NCI-H1048 (cell line): ENCODE measurements around the gene PAMR1.
"Not testable (repeated sequence)": the region's sequence is repeated elsewhere in the genome, so short reads cannot be mapped to it uniquely, and the experiment has no call there.

Experiments
- DNase-seq: peaks from one replicate; lab custom pipeline; 2025; lab: John Stamatoyannopoulos, UW

The PAMR1 gene, protein sequence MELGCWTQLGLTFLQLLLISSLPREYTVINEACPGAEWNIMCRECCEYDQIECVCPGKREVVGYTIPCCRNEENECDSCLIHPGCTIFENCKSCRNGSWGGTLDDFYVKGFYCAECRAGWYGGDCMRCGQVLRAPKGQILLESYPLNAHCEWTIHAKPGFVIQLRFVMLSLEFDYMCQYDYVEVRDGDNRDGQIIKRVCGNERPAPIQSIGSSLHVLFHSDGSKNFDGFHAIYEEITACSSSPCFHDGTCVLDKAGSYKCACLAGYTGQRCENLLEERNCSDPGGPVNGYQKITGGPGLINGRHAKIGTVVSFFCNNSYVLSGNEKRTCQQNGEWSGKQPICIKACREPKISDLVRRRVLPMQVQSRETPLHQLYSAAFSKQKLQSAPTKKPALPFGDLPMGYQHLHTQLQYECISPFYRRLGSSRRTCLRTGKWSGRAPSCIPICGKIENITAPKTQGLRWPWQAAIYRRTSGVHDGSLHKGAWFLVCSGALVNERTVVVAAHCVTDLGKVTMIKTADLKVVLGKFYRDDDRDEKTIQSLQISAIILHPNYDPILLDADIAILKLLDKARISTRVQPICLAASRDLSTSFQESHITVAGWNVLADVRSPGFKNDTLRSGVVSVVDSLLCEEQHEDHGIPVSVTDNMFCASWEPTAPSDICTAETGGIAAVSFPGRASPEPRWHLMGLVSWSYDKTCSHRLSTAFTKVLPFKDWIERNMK

DNA sequence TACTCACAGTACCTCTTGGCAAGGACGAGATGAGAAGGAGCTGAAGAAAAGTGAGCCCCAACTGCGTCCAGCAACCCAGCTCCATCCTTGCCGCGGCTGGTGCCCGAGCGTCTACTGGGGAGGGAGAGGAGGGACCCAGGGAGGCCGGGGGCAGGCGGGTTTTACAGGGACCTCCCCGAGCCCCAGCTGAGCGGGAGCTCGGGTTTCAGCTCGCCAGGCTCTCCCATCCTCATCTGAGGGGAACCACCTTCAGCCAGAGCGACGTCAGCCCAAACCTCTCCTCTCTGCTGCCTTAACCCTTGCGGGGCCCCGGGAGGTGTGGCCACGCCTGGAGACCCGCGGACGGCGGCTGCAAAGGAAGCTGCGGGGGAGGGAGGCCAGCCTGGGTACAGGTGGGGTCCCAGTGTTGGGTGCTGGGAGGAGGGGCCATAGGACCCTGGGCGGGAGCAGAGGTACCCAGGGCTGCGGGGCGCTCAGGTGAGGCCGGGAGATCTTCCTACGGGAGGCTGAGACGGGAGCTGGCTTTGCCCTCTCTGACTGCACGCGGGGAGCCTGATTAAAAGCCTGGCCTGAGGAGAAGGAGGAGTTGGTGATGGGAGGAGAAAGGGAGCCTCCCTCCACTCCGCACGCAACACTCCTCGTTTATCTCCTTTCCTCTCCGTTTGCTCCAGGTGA is at the start of gene PAMR1:
TSS of gene PAMR1 (minus strand) at position 116 of the 675 bp plus-strand sequence. CDS start at position 85, 31 bp downstream.
- DNase-seq, result no peak

DNA sequence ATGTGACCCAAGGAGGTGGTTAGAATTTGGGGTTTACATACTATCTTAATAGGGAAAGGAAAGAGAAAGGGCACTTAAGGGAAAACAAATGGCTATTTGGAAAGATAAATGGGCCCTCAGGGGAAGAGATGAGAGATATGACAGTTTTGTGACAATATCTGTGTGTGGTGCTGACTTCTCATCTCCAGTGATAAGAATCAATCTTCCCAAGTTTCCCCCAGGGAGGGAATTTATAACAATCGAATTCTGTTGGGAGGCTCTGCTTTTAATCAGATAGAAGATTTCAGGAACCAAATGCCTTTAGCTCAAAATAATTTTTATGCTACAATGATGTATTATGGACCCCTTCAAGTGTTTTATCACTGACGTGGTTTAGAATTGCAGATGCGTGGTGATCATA is 46.3 kb upstream of the PAMR1 start:
- no peak for DNase-seq

DNA sequence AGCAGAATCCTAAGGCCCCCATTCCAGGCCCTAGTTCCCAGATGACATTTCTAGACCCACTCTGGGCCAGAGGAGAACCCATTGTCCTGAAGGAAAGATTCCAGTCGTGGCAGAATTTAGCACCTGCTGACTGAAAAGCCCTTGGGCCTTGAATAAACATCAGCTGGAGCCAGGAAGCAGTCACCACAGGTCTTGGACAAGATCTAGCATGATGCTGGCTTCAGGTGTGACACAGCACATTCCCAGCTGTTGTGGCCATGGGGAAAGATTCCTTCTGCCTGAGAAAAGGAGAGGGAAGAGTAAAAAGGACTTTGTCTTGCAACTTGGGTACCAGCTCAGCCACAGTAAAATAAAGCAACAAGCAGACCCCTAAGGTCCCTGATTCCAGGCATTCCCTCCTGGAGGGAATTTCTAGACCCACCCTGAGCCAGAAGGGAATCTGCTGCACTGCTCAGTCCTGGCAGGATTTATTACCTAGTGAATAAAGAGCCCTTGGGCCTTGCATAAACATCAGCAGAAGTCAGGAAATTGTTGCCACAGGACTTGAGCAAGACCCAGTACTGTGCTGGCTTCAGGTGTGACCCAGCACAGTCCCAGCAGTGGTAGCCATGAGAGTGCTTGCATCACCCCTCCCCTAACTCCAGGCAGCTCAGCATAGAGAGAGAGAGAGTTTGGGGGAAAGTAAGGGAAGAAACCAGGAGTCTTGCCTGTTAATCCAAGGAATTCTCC is 42.5 kb upstream of the PAMR1 start:
- no peak for DNase-seq

DNA sequence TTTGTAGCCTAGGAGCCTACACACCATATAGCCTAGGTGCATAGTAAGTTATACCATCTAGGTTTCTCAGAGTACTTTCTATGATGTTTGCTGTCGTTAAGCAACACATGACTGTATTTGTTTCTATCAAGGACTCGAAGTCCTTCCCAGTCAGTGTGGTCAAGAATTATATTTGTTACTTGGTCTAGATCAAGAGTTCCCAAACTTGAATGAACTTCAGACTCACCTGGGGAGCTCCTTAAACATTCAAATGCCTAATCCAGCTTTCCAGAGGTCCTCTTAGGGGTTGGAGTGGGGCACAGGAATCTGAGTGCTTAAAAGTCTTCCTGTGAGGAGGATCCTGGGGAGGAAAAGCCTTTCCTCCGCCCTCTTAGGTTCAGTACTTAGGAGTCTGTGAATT is 41.5 kb upstream of the PAMR1 start:
- no peak for DNase-seq

DNA sequence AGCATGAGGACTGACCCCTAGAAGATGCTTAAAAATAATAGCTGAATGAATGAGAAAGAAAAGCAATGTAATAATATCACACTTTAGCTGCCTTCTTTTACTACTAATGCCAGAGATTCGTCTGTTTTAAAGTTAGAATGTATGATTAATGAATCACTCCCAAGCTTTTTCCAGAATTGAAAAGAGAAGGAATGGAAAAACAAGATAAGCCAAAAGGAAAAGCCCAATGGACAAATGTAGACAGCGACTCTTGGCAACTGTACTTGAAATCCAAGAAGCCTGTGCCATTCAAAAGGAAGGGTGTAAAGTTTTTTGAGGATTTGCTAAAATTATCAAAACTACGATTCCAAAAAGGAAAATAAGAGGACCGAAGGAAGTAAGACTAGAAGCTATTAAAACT is 40.8 kb upstream of the PAMR1 start:
- no peak for DNase-seq

DNA sequence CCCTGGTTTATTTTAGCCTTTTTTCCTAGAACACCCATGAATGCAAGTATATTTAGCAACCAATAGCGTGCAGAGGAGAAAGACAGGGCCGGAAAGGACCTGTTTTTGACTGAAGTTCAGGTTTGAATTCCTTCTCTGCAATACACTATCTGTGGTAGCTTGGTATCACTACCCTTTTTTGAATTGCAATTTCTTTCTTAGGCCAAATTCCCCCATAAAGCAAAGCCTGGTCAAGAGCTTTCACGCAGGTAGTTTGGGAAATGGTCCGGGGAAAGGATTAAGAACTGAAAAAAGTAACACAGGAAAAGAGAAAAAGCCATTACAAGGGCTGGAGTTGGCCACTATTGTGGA is 38.8 kb upstream of the PAMR1 start:
- DNase-seq, result no peak

DNA sequence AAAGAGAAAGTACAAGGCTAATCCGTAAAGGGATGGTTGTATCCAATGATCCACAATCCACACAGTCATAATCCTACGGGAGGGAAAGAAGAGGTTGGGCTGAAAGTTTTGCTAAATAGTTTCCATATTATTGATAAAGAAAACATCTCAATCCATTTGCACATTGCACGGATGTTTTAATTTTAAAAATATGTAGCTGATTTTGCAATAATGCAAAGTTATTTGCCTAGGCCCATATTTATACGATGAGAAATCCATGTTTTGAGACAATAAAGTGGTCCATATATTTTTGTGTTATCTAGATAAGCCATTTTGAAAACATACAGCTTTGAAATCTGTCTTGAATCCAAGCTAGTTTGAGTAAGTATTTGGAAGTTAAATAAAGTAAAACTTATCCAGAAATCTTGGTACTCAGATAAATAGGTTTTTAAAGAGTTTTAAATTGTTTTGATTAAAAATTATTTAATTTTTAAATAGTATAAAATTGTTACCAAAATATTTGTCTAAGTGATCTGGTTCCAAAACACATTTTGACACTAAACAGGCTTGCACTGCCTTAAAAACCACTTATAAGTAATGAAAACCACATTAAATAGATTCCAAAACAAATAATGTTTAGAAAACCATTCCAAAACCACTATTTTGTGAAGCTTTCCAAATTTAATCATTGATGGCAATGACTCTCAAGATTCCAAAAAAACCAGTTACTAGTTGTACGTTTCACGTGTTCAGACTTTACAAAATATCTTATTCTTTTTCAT is 38.2 kb upstream of the PAMR1 start:
- DNase-seq, result no peak

DNA sequence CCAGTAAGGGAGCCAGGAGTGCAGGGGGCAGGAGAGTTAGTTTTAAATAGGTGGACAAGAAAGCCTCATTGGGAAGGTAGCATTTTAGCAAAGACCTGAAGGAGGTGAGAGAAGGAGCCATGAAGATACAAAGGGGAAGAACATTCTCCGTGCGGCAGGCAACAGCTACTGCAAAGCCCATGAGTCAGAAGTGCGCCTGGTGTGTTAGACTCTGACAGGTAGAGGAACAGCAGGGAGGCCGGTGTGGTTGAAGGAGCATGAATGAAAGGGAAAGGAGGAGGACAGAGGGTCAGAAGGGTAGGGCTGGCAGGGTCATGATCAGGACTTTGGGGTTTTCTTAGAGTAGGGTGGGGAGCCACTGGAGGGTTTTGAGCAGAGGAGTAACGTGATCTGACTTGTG is 34.5 kb upstream of the PAMR1 start:
- DNase-seq, result no peak

DNA sequence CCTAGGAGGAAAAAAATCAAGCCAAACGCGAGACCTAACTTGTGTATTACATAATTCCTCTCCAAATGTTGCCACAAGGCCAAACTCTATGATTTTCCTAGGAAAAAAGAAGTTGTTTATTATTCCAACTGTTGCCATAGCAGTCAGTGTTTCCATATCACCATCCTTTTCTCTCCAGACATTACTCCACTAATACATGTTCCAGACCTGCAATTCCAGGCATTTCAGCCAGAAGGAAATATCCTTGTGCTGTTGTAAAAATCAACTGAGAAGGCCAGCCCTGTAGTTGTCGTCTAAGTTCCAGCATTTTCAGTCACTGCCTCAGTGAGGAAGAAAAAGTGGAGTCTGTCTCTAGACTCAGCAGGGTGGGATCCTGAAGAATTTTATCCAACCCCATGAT is 33.1 kb upstream of the PAMR1 start:
- DNase-seq, result no peak

DNA sequence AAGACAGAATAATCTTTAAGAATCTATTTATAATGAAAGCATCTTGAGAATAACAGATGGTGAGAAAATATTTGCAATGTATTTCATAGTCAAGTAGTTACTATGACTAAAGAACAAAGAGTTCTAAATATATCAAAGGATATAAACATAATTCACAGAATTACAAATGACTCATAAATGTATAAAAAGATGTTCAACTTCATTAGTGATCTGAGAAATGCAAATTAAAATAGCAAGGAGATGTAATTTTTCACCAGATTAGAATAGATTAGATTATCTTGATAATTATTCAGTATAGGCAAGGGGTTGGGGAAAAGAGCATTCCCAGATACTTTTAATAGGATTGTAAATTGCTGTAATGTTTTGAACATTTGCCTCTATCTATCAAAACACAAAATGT is 30.1 kb upstream of the PAMR1 start:
- no peak for DNase-seq

DNA sequence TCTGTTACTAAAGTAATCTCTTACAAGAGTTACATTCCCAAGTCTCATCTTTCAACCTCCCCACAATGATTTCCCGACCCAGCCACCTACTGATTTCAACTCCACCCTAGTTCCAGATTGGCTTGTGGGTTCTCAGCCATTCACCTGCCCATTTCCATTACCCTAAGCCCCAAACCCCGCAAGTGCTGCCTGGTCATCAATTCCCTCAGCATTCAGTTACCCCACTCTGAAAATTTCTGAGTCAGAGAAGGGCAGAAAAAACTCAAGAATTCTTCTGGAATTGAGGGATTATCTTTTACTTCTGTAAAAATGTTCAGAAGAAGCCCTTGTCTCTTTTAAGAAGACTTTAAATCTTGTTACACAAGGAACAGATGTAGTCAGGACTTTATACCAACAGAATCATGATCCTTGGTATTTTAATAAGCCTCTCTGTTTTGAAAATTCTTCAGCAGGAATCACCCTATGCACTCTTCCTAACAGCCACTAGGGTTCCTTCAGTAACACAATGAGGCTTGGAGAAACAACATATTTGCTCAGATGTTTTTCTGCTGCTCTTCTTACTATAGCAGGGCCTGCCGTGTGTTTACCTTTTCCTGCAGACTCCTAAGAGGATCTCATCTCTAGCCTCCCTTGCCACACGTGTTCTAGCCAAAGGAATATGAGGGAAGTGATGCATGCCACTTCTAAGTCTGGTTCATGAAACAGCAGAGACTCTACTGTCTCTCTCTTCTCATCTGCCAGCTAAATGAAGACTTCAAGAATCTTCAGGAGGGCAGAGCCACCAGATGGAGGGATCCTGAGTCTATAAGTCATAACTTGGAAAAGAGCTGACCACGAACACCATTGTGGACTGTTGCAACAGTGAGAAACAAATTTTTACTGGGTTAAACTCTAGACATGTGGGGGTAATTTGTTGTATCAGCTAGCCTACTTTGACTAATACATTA is 29.3 kb upstream of the PAMR1 start:
- DNase-seq, result no peak

DNA sequence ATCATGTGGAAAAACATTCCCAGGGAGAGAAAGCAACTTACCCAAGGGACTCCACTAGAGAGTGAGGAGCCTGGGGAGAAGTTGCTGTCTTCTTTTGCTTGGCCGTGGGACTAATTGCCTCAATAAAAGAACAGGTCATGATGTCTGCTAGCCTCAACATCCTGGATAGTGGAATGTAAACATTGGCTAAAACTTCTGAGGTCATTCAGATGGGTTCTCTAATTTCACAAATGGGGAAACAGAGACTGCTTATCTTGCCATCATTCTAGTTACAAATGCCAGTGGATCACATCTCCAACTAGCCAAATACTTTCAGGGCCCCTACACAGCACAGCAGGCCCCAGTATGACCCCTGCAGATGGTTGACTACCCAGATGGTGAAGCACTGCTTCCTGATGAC is 28.4 kb upstream of the PAMR1 start:
- no peak for DNase-seq

DNA sequence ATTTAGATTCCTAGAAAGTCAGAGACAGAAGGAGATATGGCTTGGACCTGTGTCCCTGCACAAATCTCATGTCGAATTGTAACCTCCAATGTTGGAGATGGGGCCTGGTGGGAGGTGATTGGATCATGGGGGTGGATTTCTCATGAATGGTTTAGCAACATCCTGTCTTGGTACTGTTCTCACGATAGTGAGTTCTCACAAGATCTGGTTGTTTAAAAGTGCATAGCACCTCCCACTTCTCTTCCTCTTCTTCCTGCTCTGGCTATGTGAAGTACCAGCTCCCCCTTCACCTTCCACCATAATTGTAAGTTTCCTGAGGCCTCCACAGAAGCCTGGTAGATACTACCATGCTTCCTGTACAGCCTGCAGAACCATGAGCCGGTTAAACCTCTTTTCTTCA is 27.6 kb upstream of the PAMR1 start:
- no peak for DNase-seq

DNA sequence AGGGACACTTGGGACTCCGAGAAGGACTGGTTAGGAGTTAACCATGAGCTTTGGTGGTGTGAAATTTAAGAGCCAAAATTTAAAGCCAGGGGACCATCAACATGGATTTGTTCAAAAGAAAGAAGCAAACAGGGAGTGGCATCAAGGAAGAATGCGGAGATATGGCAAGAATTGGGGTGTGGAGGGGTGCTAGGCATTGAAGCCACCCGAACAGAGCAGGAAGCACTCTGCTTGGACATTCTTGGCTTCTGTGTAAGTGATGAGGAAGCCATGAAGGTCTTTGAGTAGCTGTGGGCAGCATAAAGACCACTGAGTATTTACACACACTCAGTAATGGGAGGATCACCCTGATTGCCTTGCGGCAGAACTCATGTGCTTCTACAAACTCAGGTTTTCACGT is 27.2 kb upstream of the PAMR1 start:
- no peak for DNase-seq

DNA sequence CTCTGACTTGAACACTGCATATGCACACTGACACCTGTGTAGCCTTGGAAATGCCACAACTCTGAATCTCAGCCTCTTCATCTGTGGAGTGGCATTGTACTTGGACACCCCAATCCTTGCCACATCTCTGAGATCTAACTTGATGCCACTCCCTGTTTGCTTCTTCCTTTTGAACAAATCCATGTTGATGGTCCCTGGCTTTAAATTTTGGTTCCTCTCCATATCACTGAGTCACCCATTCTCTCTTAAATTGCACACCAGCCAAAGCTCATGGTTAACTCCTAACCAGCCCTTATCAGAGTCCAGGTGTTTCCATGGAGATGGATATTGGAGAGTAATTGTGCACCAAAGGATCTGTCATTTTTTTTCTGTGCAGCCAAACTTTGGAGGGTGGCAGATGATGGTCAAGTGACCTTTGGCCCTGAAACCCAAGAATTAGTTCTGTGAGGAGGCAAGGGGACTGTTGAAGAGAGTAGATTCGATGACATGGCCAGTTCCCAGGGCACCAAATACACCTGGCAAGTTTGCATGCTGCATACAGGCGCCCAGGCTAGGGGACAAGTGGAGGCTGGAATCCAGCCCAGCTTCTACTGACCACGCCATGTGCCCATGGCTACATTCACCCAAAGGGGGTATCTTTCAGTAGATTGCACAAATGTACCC is 25.1 kb upstream of the PAMR1 start:
- DNase-seq, result no peak

DNA sequence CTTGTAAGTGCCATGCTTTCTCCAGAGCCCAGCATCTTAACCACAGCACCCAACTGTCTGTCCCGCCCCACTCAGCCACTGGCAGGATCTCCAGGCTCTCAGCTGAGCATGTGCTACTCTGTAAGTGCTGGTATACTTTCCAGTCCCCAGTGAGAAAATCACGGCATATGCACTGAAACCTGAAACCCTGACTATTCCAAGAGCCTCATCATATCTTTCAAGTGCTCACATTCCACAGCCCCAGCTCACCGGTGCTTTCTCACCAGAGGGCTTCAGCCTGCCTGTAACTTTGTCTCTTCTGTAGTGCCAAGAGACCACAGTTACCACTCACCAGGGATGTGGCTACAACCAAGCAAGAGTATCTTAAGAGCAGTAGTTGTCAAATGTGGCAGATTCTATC is 24.4 kb upstream of the PAMR1 start:
- no peak for DNase-seq

DNA sequence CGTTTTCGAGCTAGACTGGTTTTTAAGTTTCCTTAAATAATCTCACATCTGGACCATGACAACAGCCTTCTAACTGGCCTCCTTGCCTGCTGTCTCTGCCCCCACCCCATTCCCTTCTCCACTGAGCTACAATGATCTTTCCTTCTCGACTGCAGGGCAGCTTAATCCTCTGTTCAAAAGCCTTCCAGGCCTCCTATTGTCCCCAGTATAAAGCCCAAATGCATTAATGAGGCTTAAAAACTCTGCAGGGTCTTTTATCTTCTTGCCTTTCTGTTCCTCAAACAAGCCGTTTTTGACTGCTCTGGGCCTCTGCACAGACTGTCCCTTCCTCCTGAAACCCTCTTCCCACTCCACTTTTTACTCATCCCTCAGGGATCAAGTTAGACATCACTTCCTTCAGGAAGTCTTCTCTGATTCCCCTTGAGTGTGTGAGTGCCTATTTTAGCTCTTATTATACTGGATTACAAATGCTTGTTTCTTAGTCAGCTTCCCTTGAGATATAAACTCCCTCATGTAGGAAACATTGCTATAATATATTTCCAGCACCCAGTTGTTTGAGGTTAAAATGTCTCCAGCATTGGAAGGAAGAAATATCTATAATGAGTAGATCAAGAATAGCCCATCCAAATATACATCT is 23.6 kb upstream of the PAMR1 start:
- DNase-seq, result no peak

DNA sequence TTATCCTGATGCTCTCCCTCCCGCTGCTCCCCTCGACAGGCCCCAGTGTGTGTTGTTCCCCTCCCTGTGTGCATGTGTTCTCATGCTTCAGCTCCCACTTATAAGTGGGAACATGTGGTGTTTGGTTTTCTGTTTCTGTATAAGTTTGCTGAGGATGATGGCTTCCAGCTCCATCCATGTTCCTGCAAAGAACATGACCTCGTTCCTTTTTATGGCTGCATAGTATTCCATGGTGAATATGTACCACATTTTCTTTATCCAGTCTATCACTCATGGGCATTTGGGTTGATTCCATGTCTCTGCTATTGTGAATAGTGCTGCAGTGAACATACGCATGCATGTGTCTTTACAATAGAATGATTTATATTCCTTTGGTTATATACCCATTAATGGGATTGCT is 22.6 kb upstream of the PAMR1 start:
- DNase-seq, result not testable (repeated sequence)

DNA sequence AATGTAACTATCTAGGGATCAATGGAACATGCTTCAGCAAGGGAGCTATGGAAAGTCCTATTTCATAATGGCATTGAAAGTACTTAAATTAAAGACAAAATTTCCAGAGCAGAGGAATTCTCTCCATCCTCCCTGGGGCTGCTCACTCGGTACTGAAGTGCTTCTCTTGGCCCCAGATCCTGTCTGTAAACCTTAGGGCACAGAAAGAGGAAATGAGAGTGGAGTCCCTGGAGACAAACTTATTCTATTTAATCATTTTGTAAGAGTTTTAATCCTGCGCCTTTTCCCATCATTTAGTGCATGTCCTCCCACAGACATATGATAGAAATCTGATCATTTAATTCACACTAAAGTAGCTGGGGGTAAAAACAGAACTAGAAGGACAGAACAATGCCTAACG is 20.9 kb upstream of the PAMR1 start:
- DNase-seq, result no peak
